ENCODE data around the gene ATP1A2.

- TF ChIP-seq CTCF (IDR thresholded peaks at IDR 0.05) (no peak), POLR2A (IDR thresholded peaks at IDR 0.05) (peak in 2 of 4 donors; percentile 36 to 63)
Measured at GRCh38 chr1:160097911-160098851, 17.4 kb upstream of the ATP1A2 start, which contains the start of gene IGSF8.
